GM18517 (cell line): ENCODE results near the gene MMEL1.
A peak's percentile ranks its signal among the peaks of the same experiment; 100 is the strongest.

ENCODE experiments used
- ATAC-seq: cut with Tn5 transposase; IDR thresholded peaks from one replicate; pipeline ENCODE4 v1.9.1; 2021; ENCODE audit warnings: mild to moderate bottlenecking, moderate library complexity; ENCODE audit not compliant: unreplicated experiment

The MMEL1 gene

GRCh38 chr1:2591581-2592261 is 41.1 kb downstream of the MMEL1 start:
- no peak for ATAC-seq

DNA sequence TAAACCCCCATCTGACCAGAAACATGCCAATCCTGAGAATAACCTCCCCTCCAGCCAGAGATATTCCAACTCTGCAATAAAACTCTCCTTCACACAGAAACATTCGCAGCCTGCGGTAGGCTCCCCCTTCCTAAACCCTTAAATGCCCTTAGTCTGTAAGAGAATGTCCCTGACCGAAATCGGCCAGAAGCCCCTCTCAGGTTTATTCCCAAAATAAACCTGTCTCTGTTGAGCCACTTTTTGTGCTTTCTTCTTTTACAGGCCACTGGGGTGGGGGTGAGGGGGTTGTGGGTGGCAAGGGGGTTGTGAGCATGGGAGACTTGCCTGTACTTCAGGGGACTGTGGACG is 41.6 kb downstream of the MMEL1 start:
- ATAC-seq: no peak

- ATAC-seq: no peak
Observed at GRCh38 chr1:2590233-2591141, 42.3 kb downstream of the MMEL1 start.

DNA sequence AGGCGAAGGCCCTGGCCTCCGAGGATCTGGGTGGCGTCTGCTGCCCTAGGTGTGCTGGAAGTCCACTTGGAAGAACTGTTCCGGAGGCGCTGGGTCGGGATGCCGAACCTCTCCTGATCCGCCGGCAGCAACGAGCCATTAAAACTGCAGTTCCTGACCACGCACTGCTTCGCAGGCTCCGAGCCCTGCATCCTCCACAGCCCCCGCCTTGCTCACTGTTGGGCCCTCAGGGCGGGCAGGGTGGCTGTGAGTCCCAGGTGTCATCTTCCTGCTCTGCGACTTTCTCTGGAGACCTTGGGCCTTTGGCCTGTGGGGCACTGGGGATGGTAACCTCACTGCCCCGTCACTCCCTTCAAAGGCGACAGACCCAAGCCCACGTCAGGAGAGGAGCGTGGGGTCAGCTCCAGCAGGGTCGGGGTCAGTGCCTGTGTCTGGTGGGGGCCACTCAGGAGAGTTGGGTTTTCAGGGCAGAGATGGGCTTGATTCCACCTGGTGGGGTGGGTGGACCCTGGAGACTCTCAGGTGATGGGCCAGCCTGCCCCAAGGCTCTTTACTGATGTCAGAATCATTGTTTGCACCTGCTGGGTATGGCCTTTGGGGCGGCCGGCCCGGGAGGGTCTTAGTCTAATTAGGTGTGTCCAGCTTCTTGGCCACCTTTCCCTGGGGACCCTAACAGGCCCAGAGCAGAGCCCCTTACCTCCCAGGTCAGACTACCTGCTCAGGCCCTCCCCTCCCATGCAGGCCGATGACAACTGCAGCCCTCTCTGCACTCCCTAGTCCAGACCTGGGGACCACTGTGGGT is 43.2 kb downstream of the MMEL1 start:
- no peak for ATAC-seq

DNA sequence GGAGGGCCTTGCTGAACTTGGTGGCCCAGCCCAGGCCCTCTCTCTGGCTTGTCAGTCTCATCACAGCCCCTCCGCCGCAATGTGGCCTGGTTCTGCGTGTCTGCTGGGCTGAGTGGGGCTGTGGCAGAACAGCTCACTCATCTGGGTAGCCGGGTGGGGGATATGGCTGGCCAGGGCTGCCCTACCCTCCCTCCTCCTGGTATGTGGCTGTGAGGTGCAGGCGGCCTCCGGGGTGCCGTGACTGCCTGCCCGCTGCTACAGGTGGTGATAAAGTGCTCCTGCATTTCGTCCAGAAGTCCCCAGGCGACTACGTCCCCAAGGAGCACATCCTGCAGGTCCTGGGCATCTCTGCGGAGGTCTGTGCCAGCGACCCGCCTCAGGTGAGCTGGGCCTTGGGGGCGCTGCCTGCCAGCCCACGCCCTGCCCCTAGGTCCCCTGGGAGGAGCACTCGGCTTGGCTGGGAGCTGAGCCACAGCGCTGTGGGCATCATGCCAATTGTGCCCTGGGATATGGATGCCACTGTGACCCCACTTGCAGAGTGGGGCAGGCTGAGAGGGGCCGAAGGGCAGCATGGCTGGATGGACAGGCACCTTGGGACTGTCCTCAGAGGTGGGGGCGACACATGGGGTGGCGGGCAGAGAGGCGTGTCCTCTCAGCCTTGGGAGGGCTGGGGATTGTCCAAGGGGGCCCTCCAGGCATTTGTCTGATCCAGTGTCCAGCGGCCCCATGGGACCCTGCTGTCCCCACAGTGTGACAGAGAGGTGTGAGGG is 44.0 kb downstream of the MMEL1 start:
- no peak for ATAC-seq

DNA sequence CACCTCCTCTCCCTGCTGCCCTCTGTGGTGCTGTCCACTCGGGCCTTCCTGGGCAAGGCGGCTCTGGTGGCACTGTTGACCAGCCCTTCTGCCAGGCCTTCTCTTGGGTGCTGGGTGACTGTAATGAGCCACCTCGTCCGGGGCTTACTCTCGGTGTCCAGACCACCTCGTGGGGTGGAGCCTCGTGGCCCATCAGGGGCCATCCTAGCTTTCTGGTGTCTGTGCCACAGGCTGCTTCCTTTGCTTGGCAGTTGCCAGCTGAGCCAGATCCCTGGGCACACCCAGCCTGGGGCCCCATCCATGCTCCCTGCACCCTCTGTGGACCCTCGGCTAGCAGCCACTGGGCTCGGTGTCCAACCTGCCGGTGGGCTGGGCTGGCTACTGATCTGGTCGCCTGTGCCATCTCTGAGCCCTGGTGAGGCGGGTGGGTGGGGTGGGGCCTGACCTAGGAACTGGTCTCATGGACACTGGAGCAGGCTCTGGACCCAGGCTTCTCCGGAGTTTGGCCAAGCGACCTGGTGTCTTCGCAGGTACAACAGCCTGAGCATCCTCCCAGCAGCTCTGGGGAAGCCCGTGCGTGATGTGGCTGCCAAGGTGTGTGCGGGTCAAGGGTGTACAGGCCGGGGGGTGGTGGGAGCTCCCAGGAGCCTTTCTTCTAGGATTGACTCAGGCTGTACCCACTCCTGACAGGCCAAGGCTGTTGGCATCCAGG is 44.8 kb downstream of the MMEL1 start:
- no peak for ATAC-seq

GRCh38 chr1:2587071-2587859 is 45.6 kb downstream of the MMEL1 start:
- ATAC-seq: no peak

GRCh38 chr1:2586154-2587070 is 46.4 kb downstream of the MMEL1 start, which contains the start of gene PRXL2B:
TSS of gene PRXL2B (plus strand) at chr1:2586777. CDS start at chr1:2586886, 109 bp downstream.
- ATAC-seq: peak; percentile 56

DNA sequence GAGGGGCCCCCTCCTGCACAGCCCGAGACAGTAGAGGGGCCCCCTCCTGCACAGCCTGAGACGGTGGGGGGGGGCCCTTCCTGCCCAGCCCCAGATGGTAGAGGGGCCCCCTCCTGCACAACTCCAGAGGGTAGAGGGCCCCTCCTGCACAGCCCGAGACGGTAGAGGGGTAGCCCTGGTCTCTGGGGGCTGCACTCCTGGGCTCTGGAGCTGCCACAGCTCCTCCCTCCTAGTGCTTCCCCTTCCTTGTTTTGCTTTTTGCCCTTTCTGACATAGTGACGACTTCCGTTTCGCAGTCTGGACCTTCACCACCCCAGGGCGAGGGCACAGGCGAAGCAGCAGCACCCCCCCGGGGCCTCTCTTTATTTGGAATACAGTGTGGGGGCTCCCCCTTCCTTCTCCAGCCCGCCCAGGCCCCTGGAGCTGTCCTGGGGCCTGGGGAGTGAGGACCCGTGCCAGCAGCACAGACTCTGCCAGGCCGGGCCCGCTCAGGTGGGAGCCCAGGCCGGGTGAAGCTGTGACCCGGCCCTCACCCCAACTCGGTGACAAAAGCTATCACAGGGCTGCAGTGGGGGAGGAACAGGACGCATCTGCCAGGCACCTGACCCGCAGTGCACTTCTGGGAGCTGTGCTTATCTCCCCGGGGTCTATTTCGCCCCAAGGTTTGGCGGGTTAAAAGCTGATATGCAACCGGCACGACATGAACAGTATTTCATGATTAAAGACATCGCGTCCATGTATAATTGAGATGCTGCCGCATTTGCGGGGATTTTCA is 47.3 kb downstream of the MMEL1 start:
- ATAC-seq: peak; percentile 60

- no peak for ATAC-seq
Observed at GRCh38 chr1:2584686-2585317, 48.0 kb downstream of the MMEL1 start.

DNA sequence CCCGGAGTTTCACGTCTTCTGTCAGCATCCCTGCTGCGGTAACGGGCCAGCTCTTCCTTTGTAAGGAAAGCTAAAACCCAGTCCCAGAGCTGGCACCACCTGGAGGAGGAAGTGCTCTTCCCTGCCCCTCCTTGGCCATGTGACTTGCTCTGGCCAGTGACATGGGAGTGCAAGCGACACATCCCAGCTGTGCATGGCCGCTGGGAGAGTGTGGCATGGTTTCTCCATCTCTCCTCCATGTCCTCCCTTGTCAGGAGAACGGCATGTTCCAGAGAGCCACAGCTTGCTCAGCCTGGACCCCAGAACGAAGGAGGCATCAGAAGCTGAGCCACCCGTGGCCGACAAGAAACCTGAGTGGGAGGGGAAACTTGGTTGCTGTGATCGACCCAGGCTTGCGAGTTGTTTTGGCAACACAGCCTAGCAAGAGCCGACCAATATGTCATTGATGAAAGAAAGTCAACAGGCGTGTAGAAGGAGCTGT is 48.9 kb downstream of the MMEL1 start:
- no peak for ATAC-seq

GRCh38 chr1:2583331-2583791 is 49.5 kb downstream of the MMEL1 start:
- ATAC-seq: no peak

GRCh38 chr1:2582391-2582790 is 50.4 kb downstream of the MMEL1 start:
- ATAC-seq: no peak

- ATAC-seq: no peak
Observed at GRCh38 chr1:2580691-2581090, 52.1 kb downstream of the MMEL1 start.

DNA sequence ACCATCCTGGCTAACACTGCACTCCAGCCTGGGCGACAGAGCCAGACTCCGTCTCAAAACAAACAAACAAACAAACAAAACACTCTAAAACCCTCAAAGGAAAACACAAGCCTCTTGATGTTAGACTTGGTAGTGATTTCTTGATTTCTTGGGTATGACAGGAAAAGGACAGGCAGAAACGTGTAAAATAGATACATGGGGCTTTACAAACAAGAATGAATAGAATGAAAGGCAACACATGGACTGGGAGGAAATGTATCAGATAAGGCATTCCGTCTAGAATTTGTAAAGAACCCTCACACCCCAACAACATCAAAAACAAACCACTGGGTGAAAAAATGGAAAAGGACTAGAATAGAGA is 54.1 kb downstream of the MMEL1 start:
- ATAC-seq: no peak

DNA sequence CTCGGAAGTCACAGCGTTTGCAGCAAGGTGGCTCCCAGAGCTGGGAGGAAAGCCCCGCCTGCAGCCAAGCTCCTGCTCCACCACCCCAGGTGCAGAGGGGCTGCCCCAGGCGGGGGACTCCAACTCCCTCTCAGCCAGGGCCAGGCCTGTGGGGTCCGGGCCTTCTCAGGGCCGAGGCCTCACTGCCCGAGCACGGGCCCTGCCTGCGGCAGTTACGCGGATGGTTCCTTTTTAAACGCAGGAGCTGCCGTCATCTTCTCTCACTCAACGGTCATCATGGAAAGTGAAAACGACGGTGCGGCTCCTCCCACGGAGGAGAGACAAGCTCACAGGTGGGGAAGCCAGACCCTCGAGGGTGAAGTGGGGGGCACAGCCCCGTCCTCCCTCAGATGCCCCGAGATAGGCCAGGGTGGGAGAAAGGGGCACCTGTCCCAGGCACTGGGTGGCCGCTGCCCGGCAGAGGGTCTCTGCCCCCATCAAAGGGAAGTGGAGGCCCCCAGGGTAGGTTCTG is 55.2 kb downstream of the MMEL1 start:
- peak; percentile 38 for ATAC-seq
